NB4 (cell line): ENCODE results near the gene CYP24A1.

Source experiments
- MYC ChIP-seq: IDR thresholded peaks from 2 replicates; pipeline ENCODE4 v1.6.1; 2011; ENCODE audit warnings: low read depth, low read length
- POLR2A ChIP-seq: IDR thresholded peaks from 2 replicates; pipeline ENCODE4 v1.6.1; 2011; ENCODE audit warnings: mild to moderate bottlenecking; ENCODE audit not compliant: insufficient read length; ENCODE audit errors: extremely low read depth
- TF ChIP-seq, protein P1 (sequence below): IDR thresholded peaks from one replicate; pipeline ENCODE4 v1.5.1; 2012; ENCODE audit warnings: low read depth, low read length
- TF ChIP-seq, protein P2 (sequence below): IDR thresholded peaks from 2 replicates; pipeline ENCODE4 v1.6.1; 2011; ENCODE audit warnings: low read depth, low read length

DNA sequence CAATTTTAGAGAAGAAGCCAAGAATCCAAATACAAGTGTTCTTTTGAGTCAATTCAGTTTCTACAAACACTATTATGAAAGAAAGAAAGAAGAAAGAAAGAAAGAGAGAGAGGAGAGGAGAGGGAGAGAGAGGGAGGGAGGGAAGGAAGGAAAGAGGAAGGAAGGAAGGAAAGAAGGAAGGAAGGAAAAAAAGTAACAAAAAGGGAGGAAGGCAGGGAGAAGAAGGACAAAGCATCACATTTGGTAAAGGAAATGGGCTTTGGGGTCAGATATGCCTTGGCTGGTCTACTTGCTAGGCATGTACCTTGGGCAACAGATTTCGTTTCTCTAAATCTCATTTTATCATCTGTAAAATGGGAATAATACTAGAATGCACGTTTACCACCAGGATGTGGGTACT, 54.0 kb downstream of the CYP24A1 start:
- TF ChIP-seq, protein P1, sequence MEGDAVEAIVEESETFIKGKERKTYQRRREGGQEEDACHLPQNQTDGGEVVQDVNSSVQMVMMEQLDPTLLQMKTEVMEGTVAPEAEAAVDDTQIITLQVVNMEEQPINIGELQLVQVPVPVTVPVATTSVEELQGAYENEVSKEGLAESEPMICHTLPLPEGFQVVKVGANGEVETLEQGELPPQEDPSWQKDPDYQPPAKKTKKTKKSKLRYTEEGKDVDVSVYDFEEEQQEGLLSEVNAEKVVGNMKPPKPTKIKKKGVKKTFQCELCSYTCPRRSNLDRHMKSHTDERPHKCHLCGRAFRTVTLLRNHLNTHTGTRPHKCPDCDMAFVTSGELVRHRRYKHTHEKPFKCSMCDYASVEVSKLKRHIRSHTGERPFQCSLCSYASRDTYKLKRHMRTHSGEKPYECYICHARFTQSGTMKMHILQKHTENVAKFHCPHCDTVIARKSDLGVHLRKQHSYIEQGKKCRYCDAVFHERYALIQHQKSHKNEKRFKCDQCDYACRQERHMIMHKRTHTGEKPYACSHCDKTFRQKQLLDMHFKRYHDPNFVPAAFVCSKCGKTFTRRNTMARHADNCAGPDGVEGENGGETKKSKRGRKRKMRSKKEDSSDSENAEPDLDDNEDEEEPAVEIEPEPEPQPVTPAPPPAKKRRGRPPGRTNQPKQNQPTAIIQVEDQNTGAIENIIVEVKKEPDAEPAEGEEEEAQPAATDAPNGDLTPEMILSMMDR: no peak
- TF ChIP-seq, protein P2, sequence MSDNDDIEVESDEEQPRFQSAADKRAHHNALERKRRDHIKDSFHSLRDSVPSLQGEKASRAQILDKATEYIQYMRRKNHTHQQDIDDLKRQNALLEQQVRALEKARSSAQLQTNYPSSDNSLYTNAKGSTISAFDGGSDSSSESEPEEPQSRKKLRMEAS: no peak
- TF ChIP-seq POLR2A (no peak), MYC (no peak)
